Activated CD4-positive, alpha-beta memory T cell treated with anti-CD3 and anti-CD28 coated beads, Interleukin-2, amount 10 ng/mL, durations not matched to agents 7 days and 5 days (primary cell): Measurements from ENCODE around the gene HIVEP3. TPM values are rescaled to one million over a fixed set of nuclear protein-coding genes. Genes with fewer than 3 reads are reported as not detected.
A peak's percentile ranks its signal among the peaks of the same experiment; 100 is the strongest.

Experiments used
- CTCF ChIA-PET: fragments of 350-600 bp; sonication (Branson Sonifier 250); formaldehyde crosslinking; loops from one replicate; lab custom pipeline; 2021; ENCODE audit warnings: antibody characterized with exemption, inconsistent platforms; lab: Charles Lee
- POLR2A ChIA-PET: fragments of 350-600 bp; sonication (Branson Sonifier 250); formaldehyde crosslinking; loops from one replicate; lab custom pipeline; 2021; ENCODE audit warnings: antibody characterized with exemption; lab: Charles Lee
- DNase-seq: peaks from one replicate; pipeline ENCODE4 v3.0.0-alpha.2; 2020
- H3K27ac Mint-ChIP-seq: one replicate; pipeline ENCODE4 v1.8.0; 2021; ENCODE audit warnings: mild to moderate bottlenecking, mixed read lengths
- H3K27me3 Mint-ChIP-seq: one replicate; pipeline ENCODE4 v1.8.0; 2021; ENCODE audit warnings: mixed read lengths
- H3K36me3 Mint-ChIP-seq: one replicate; pipeline ENCODE4 v1.8.0; 2021; ENCODE audit warnings: low read depth, mixed read lengths
- H3K4me1 Mint-ChIP-seq: one replicate; pipeline ENCODE4 v1.8.0; 2021; ENCODE audit warnings: mixed read lengths
- H3K4me3 Mint-ChIP-seq: one replicate; pipeline ENCODE4 v1.8.0; 2021; ENCODE audit warnings: mild to moderate bottlenecking, mixed read lengths
- H3K9me3 Mint-ChIP-seq: one replicate; pipeline ENCODE4 v1.8.0; 2021; ENCODE audit warnings: mixed read lengths
- total RNA-seq, 2 experiments: library from RNA; stranded (reverse); gene quantifications; one replicate each; pipeline ENCODE4 v1.2.3, GENCODE V29; 2021

The HIVEP3 gene
- total RNA-seq, 2 experiments from 2014 or later, result 27.8 to 28.8 TPM

DNA sequence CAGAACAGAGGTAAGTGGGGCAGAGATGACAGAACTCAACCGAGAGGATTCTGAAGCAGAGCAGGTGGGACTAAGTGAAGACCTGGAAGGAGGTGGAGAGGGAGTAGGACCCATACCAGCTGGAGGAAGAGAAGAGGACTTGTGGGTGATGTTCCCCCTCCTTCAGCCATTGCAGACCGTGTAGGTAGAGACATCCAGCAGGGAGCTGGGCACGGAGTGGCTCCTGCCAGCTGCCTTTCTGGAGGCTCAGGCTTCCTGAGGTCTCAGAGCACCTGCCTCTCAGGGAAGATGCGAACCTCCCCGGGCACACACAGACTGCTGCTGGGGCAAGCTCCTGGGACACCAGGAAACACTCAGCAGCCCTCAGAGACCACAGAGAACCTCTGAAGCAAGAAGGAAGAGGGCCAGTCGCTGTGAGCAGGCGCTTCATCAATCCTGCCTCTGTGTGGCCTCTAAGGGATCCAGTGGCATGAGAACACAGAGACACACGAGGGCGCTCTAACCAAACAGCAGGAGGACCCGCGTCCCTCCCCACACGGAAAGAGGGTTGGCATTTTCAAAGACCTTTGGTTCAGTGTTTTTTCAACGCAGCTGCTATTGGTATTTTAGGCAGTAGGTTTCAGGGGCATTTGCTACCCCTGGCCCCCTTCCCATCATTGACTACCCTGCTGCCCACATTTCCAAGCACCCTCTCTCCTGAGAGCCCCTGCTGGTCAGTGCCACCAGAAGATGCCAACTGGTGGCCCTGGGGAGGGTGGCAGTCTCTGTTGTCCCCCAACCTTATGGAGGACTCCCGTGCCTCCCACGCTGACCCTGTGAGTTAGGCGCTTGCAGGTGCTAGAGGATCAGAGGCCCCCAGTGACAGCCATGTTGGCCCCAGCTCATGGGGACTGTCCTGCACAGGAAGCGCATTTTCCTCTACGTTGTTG is 344.7 kb downstream of the HIVEP3 start:
- Mint-ChIP-seq H3K4me3 (no peak overlapping the region), H3K9me3 (no peaks in the 10 kb centered on the region), H3K4me1 (peaks cover 24% of the 10 kb centered on the region), H3K27me3 (no peaks in the 10 kb centered on the region), H3K36me3 (peaks cover 24% of the 10 kb centered on the region), H3K27ac (peak overlapping the region; percentile 12)
- peak; percentile 88 for DNase-seq
- ChIA-PET POLR2A (interaction anchor here (0.7 to 1.6 kb wide), 6 partner anchors 79 to 346 kb away, joined by 3 to 4 read pairs (median 4); no protein-coding TSS in a partner anchor), CTCF (interaction anchor here (0.6 to 7.2 kb wide), 21 partner anchors 13 to 599 kb away, joined by 3 to 61 read pairs (median 5); no protein-coding TSS in a partner anchor)

GRCh38 chr1:41573194-41573593 is 345.5 kb downstream of the HIVEP3 start:
- H3K27ac Mint-ChIP-seq, result no peak overlapping the region
- peaks cover 24% of the 10 kb centered on the region for H3K4me1 Mint-ChIP-seq
- POLR2A ChIA-PET, result interaction anchor here (0.7 to 1.1 kb wide), 2 partner anchors 318 to 347 kb away, joined by 3 to 4 read pairs; no protein-coding TSS in a partner anchor

DNA sequence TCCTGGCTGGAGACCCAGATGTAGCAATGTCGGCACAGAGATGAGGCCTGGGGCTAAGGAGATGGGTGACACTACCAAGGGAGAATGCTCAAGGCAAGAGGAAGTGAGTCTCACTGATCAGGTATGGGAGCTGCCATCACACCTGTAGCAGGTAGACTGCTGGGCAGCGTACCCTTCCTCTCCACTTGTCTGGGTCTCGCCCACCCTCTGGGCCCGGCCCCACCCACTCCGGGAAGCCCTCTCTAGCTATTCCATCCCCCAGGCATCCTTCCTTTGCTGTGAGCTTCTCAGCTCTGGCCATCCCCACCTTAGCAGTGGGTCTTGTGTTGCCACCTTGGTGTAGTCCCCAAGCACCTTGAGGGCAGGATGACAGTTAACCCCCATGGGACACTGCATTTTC is 346.5 kb downstream of the HIVEP3 start:
- Mint-ChIP-seq H3K4me3 (no peak overlapping the region), H3K27ac (no peak overlapping the region), H3K27me3 (no peaks in the 10 kb centered on the region), H3K36me3 (peaks cover 29% of the 10 kb centered on the region), H3K9me3 (no peaks in the 10 kb centered on the region), H3K4me1 (peaks cover 24% of the 10 kb centered on the region)
- peak; percentile 7 for DNase-seq
- ChIA-PET CTCF (interaction anchor here (1.9 to 7.2 kb wide), 3 partner anchors 231 to 319 kb away, joined by 7 to 61 read pairs (median 22); no protein-coding TSS in a partner anchor), POLR2A (no interaction called here)

More at GRCh38 chr1:41573194-41573593, 345.5 kb downstream of the HIVEP3 start:
- H3K36me3 Mint-ChIP-seq, result peaks cover 24% of the 10 kb centered on the region
- CTCF ChIA-PET, result interaction anchor here (0.6 to 7.2 kb wide), 14 partner anchors 15 to 600 kb away, joined by 3 to 61 read pairs (median 6); no protein-coding TSS in a partner anchor
- H3K4me3 Mint-ChIP-seq, result no peak overlapping the region
- no peaks in the 10 kb centered on the region for H3K27me3 Mint-ChIP-seq
- no peaks in the 10 kb centered on the region for H3K9me3 Mint-ChIP-seq
- DNase-seq, result peak; percentile 11

- H3K36me3 Mint-ChIP-seq, result peaks cover 40% of the 10 kb centered on the region
Measured at GRCh38 chr1:41571041-41571440, 347.7 kb downstream of the HIVEP3 start.

DNA sequence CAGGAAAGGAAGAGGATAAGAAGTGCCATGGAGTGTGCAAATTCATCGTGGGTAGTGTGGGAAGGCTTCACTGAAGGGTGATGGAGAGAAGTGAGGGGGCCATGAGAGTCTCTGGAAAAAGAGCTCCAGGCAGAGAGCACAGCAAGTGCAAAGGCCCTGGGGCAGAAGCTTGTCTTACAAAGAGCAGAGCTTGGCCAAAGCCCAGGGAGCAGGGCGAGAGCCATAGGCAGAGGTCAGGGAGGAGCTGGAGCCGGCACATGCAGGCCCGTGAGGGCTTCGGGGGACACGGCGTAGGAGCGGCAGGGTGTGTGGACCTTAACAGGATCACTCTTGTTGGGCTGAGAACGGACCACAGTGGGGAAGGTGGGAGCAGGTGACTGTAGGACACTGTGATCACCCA is 350.5 kb downstream of the HIVEP3 start:
- Mint-ChIP-seq H3K4me3 (no peak overlapping the region), H3K36me3 (peaks cover 36% of the 10 kb centered on the region), H3K27me3 (no peaks in the 10 kb centered on the region), H3K9me3 (no peaks in the 10 kb centered on the region), H3K27ac (no peak overlapping the region), H3K4me1 (peaks cover 12% of the 10 kb centered on the region)
- ChIA-PET POLR2A (no interaction called here), CTCF (no interaction called here)
- DNase-seq, result no peak

More at GRCh38 chr1:41571041-41571440, 347.7 kb downstream of the HIVEP3 start:
- Mint-ChIP-seq H3K27ac (no peak overlapping the region), H3K27me3 (no peaks in the 10 kb centered on the region), H3K9me3 (no peaks in the 10 kb centered on the region), H3K4me3 (no peak overlapping the region), H3K4me1 (peaks cover 24% of the 10 kb centered on the region)
- ChIA-PET CTCF (no interaction called here), POLR2A (no interaction called here)
- peak; percentile 7 for DNase-seq

- no peaks in the 10 kb centered on the region for H3K9me3 Mint-ChIP-seq
- H3K36me3 Mint-ChIP-seq, result peaks cover 32% of the 10 kb centered on the region
- peaks cover 12% of the 10 kb centered on the region for H3K4me1 Mint-ChIP-seq
- CTCF ChIA-PET, result no interaction called here
- POLR2A ChIA-PET, result no interaction called here
- no peak for DNase-seq
- H3K4me3 Mint-ChIP-seq, result no peak overlapping the region
- H3K27ac Mint-ChIP-seq, result no peak overlapping the region
- no peaks in the 10 kb centered on the region for H3K27me3 Mint-ChIP-seq
Measured at GRCh38 chr1:41566969-41567368, 351.8 kb downstream of the HIVEP3 start.

DNA sequence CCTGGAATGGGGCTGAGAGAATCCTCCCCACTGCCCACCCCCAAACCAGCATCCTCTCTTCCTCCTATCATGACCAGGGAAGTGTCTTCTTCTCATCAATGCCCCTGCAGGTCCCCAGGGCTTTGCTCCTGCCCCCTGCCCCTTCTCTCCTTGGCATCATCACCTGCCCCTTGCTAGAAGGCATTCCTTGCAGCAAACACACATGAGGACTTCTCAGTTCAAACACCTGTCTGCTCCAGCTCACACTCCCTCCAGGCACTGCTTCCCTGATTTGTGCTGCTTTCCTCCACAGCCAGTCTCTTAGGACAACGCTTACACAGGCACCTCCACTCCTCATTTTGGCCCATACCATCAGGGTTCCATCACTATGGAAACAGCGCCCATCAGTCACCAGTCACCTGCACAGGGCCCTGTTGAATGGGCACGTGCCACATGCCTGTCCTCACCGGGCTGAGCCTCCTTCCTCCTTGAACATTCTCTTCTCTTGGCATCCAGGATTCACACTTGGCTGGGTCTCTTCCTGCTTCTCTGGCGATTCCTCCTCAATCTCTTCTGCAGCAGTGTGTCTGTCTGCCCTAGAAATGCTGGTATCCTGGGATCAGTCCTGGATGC is 352.3 kb downstream of the HIVEP3 start:
- no peak overlapping the region for H3K4me3 Mint-ChIP-seq
- H3K4me1 Mint-ChIP-seq, result peaks cover 12% of the 10 kb centered on the region
- CTCF ChIA-PET, result no interaction called here
- no peak overlapping the region for H3K27ac Mint-ChIP-seq
- DNase-seq, result no peak
- no peaks in the 10 kb centered on the region for H3K27me3 Mint-ChIP-seq
- POLR2A ChIA-PET, result no interaction called here
- peaks cover 26% of the 10 kb centered on the region for H3K36me3 Mint-ChIP-seq
- no peaks in the 10 kb centered on the region for H3K9me3 Mint-ChIP-seq

- DNase-seq, result no peak
- ChIA-PET CTCF (no interaction called here), POLR2A (no interaction called here)
- Mint-ChIP-seq H3K27ac (no peak overlapping the region), H3K4me1 (peaks cover 12% of the 10 kb centered on the region), H3K27me3 (no peaks in the 10 kb centered on the region), H3K4me3 (no peak overlapping the region), H3K9me3 (no peaks in the 10 kb centered on the region), H3K36me3 (peaks cover 30% of the 10 kb centered on the region)
Measured at GRCh38 chr1:41564741-41565475, 353.8 kb downstream of the HIVEP3 start.

DNA sequence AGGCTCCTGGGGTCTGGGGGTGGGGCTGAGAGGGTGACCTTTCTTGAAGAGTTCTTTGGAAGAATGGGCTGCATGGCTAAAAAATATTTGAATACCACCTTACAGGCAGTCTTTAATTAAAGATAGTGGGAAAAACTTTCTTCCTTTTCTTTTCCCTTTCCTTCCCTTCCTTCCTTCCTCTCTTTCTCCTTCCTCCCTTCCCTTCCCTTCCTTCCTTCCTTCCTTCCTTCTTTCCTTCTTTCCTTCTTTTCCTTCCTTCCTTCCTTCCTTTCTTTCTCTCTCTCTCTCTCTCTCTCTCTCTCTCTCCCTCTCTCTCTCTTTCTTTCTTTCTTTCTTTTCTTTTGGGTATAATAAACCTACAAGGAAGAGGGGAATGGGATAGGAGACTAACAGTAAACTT is 356.4 kb downstream of the HIVEP3 start:
- Mint-ChIP-seq H3K27me3 (no peaks in the 10 kb centered on the region), H3K9me3 (no peaks in the 10 kb centered on the region), H3K4me1 (peaks cover 6% of the 10 kb centered on the region), H3K27ac (no peak overlapping the region), H3K36me3 (peaks cover 30% of the 10 kb centered on the region), H3K4me3 (no peak overlapping the region)
- DNase-seq, result no peak
- POLR2A ChIA-PET, result no interaction called here
- CTCF ChIA-PET, result no interaction called here

- Mint-ChIP-seq H3K4me3 (no peak overlapping the region), H3K36me3 (peaks cover 31% of the 10 kb centered on the region), H3K4me1 (peaks cover 6% of the 10 kb centered on the region), H3K27ac (no peak overlapping the region), H3K27me3 (no peaks in the 10 kb centered on the region), H3K9me3 (peaks cover 2% of the 10 kb centered on the region)
- ChIA-PET POLR2A (no interaction called here), CTCF (interaction anchor here (0.6 kb wide), 1 partner anchor 238 kb away, joined by 5 read pairs; no protein-coding TSS in a partner anchor)
- DNase-seq, result no peak
Measured at GRCh38 chr1:41560931-41561330, 357.8 kb downstream of the HIVEP3 start.

DNA sequence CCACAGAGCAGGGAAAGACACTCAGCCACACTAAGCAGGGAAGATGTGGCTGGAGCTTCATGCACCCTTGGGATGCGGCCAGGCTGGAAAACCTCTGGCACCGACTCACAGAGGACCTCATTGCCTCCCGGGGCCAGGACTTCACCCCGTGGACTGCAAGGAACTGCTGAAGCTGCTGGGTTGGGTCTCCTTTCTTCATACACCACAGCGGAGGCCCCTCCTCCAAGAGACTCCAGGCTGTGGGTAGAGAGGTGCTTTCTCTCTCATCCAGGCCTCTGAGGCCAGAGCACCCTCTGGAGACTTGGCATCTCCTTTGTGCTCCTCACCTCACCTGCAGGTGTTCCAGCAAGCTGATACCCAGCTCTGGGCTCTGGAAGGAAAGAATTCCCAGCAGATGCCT is 358.2 kb downstream of the HIVEP3 start:
- ChIA-PET CTCF (no interaction called here), POLR2A (no interaction called here)
- DNase-seq, result no peak
- no peaks in the 10 kb centered on the region for H3K27me3 Mint-ChIP-seq
- H3K4me1 Mint-ChIP-seq, result peaks cover 6% of the 10 kb centered on the region
- peaks cover 6% of the 10 kb centered on the region for H3K9me3 Mint-ChIP-seq
- H3K27ac Mint-ChIP-seq, result no peak overlapping the region
- H3K4me3 Mint-ChIP-seq, result no peak overlapping the region
- H3K36me3 Mint-ChIP-seq, result peaks cover 35% of the 10 kb centered on the region

GRCh38 chr1:41559331-41559730 is 359.4 kb downstream of the HIVEP3 start:
- no peak overlapping the region for H3K27ac Mint-ChIP-seq
- POLR2A ChIA-PET, result no interaction called here
- no peak for DNase-seq
- CTCF ChIA-PET, result no interaction called here
- H3K4me1 Mint-ChIP-seq, result peaks cover 6% of the 10 kb centered on the region
- H3K9me3 Mint-ChIP-seq, result peaks cover 9% of the 10 kb centered on the region
- H3K36me3 Mint-ChIP-seq, result peaks cover 37% of the 10 kb centered on the region
- H3K27me3 Mint-ChIP-seq, result no peaks in the 10 kb centered on the region
- H3K4me3 Mint-ChIP-seq, result no peak overlapping the region
